ENCODE data around the gene STAC3.

DNA sequence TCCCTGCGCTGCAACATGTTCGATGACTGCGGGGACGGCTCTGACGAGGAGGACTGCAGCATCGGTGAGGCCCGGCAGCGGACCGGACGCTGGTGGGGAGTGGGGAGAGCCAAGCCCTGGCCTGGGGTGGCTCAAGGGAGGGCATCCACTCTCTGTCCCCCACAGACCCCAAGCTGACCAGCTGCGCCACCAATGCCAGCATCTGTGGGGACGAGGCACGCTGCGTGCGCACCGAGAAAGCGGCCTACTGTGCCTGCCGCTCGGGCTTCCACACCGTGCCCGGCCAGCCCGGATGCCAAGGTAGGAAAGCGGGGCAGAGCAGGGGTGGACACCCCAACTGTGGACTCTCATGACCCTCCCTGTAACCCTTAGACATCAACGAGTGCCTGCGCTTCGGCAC is 45.8 kb downstream of the STAC3 start:
- TF ChIP-seq CTCF (IDR thresholded peaks at IDR 0.05) (no peak), POLR2AphosphoS5 (IDR thresholded peaks at IDR 0.05) (no peak)
